Natural killer cell (primary cell): ENCODE measurements around the gene LRRC32. TPM values are rescaled to one million over a fixed set of nuclear protein-coding genes. Genes with fewer than 3 reads are reported as not detected.
A peak's percentile ranks its signal among the peaks of the same experiment; 100 is the strongest.

ENCODE experiments used
- ATAC-seq, 3 donors: fragments of 150-1000 bp in 2 of 3; fragments of 200-7000 bp in 1 of 3; cut with Tn5 transposase; 1 replicate in 1 of 3; 2 replicates in 2 of 3; pipeline ENCODE4 v1.10.0; 2021; ENCODE audit warnings: mild to moderate bottlenecking in 2 of 3, moderate library complexity in 2 of 3
- DNase-seq, 2 donors: peaks; one replicate each; pipeline versions ENCODE4 v3.0.0 to v3.0.0-alpha.2; 2013 to 2021; ENCODE audit warnings: mixed read lengths in 1 of 2
- H3K27ac ChIP-seq: one replicate; pipeline ENCODE4 v1.5.1; 2013; ENCODE audit warnings: mild to moderate bottlenecking, low read length
- H3K27me3 ChIP-seq: one replicate; pipeline ENCODE4 v1.6.1; 2013; ENCODE audit warnings: low read length; ENCODE audit not compliant: control insufficient read depth, insufficient read depth
- H3K36me3 ChIP-seq: one replicate; pipeline ENCODE4 v1.6.1; 2013; ENCODE audit warnings: low read length; ENCODE audit not compliant: control insufficient read depth, insufficient read depth
- H3K4me1 ChIP-seq: one replicate; pipeline ENCODE4 v1.6.1; 2013; ENCODE audit warnings: low read length; ENCODE audit not compliant: control insufficient read depth, insufficient read depth
- H3K4me3 ChIP-seq: one replicate; pipeline ENCODE4 v1.5.1; 2013; ENCODE audit warnings: low read length
- H3K9me3 ChIP-seq: one replicate; pipeline ENCODE4 v1.6.1; 2013; ENCODE audit warnings: low read length; ENCODE audit not compliant: control insufficient read depth, insufficient read depth
- H3K27ac Mint-ChIP-seq, 2 donors: one replicate each; pipeline ENCODE4 v1.8.0; 2022; ENCODE audit warnings: mild to moderate bottlenecking in 2 of 2, mixed read lengths in 2 of 2, moderate library complexity in 1 of 2
- H3K27me3 Mint-ChIP-seq, 2 donors: one replicate each; pipeline ENCODE4 v1.8.0; 2022; ENCODE audit warnings: low read depth in 2 of 2, mixed read lengths in 2 of 2
- H3K36me3 Mint-ChIP-seq: one replicate; pipeline ENCODE4 v1.8.0; 2022; ENCODE audit warnings: mixed read lengths
- H3K4me1 Mint-ChIP-seq, 2 donors: one replicate each; pipeline ENCODE4 v1.8.0; 2022; ENCODE audit warnings: mixed read lengths in 2 of 2
- H3K4me3 Mint-ChIP-seq: one replicate; pipeline ENCODE4 v1.8.0; 2022; ENCODE audit warnings: mild to moderate bottlenecking, moderate library complexity, mixed read lengths
- H3K9me3 Mint-ChIP-seq, 2 donors: one replicate each; pipeline ENCODE4 v1.8.0; 2022; ENCODE audit warnings: mixed read lengths in 2 of 2
- CTCF ChIP-seq: fragments of 200-600 bp; IDR thresholded peaks from one replicate; pipeline ENCODE4 v1.8.0; 2022; ENCODE audit warnings: antibody characterized with exemption
- WGBS: methylation state at CpG from one replicate; pipeline ENCODE4 v1.1.7; 2013; ENCODE audit warnings: missing lambda C conversion rate; ENCODE audit not compliant: insufficient coverage; 5-methylcytosine and 5-hydroxymethylcytosine counted together
- intact Hi-C: fragments of 100-400 bp; cut with micrococcal nuclease; formaldehyde crosslinking; loops from one replicate; pipeline ENCODE4 v1.14.2; 2022
- total RNA-seq, 4 donors: library from RNA; stranded (reverse); fragments of 120-200 nt in 1 of 4; gene quantifications; one replicate each; pipeline versions ENCODE4 v1.2.3 to v1.2.4, GENCODE V29; 2013 to 2022

LRRC32 gene
- total RNA-seq, 3 donors from 2014 or later (not counting 1 experiment from before 2014, with no cell fraction given), result 0.14 to 1.4 (median 1.4) TPM

- peak in 1 of 2 donors; percentile 50 for DNase-seq
- peaks cover 4% of the 10 kb centered on the region for H3K4me1 ChIP-seq
- Mint-ChIP-seq H3K4me1 (no peaks in the 10 kb centered on the region), H3K4me3 (no peak overlapping the region), H3K27me3 (peaks cover 44 to 51% of the 10 kb centered on the region in 2 donors), H3K36me3 (no peaks in the 10 kb centered on the region), H3K27ac (no peak overlapping the region), H3K9me3 (peaks cover 0 to 5% of the 10 kb centered on the region in 2 donors)
- no peak overlapping the region for H3K27ac ChIP-seq
- H3K27me3 ChIP-seq, result peaks cover 8% of the 10 kb centered on the region
- H3K4me3 ChIP-seq, result no peak overlapping the region
- H3K9me3 ChIP-seq, result no peaks in the 10 kb centered on the region
- 71% methylated on average over 4 of the region's 8 CpGs for WGBS
- no peaks in the 10 kb centered on the region for H3K36me3 ChIP-seq
- no peak for ATAC-seq
- TF ChIP-seq CTCF, result no peak
- intact Hi-C loops, result no loop called here
These were observed 28.2 kb downstream of the LRRC32 start for GRCh38 chr11:76642341-76642740.

GRCh38 chr11:76641905-76642304, 28.6 kb downstream of the LRRC32 start:
- ATAC-seq (no peak), DNase-seq (no peak)
- intact Hi-C loops, result no loop called here
- Histone ChIP-seq H3K27ac (no peak overlapping the region), H3K4me1 (peaks cover 9% of the 10 kb centered on the region), H3K9me3 (no peaks in the 10 kb centered on the region), H3K36me3 (no peaks in the 10 kb centered on the region), H3K4me3 (no peak overlapping the region), H3K27me3 (peaks cover 8% of the 10 kb centered on the region)
- TF ChIP-seq CTCF, result no peak
- 93% methylated on average over 4 of the region's 4 CpGs for WGBS
- Mint-ChIP-seq H3K27ac (no peak overlapping the region), H3K36me3 (no peaks in the 10 kb centered on the region), H3K4me3 (no peak overlapping the region), H3K9me3 (peaks cover 0 to 5% of the 10 kb centered on the region in 2 donors), H3K4me1 (no peaks in the 10 kb centered on the region), H3K27me3 (peaks cover 40 to 51% of the 10 kb centered on the region in 2 donors)

GRCh38 chr11:76640501-76640900, 30.0 kb downstream of the LRRC32 start:
- no peak overlapping the region for H3K27ac ChIP-seq
- no peak for DNase-seq
- no peak for TF ChIP-seq CTCF
- peaks cover 40 to 57% of the 10 kb centered on the region in 2 donors for H3K27me3 Mint-ChIP-seq
- no peaks in the 10 kb centered on the region for H3K4me1 Mint-ChIP-seq
- H3K4me1 ChIP-seq, result peaks cover 12% of the 10 kb centered on the region
- H3K4me3 ChIP-seq, result no peak overlapping the region
- peaks cover 8% of the 10 kb centered on the region for H3K27me3 ChIP-seq
- H3K9me3 Mint-ChIP-seq, result no peaks in the 10 kb centered on the region
- no peaks in the 10 kb centered on the region for H3K9me3 ChIP-seq
- no peak overlapping the region for H3K27ac Mint-ChIP-seq
- ATAC-seq, result no peak
- intact Hi-C loops, result no loop called here
- no peaks in the 10 kb centered on the region for H3K36me3 Mint-ChIP-seq
- WGBS, result 91% methylated on average over 4 of the region's 5 CpGs
- H3K36me3 ChIP-seq, result no peaks in the 10 kb centered on the region
- H3K4me3 Mint-ChIP-seq, result no peak overlapping the region

- Histone ChIP-seq H3K4me1 (peaks cover 12% of the 10 kb centered on the region), H3K36me3 (no peaks in the 10 kb centered on the region), H3K27ac (no peak overlapping the region), H3K27me3 (peaks cover 8% of the 10 kb centered on the region), H3K4me3 (no peak overlapping the region), H3K9me3 (no peaks in the 10 kb centered on the region)
- H3K4me3 Mint-ChIP-seq, result no peak overlapping the region
- peaks cover 42 to 59% of the 10 kb centered on the region in 2 donors for H3K27me3 Mint-ChIP-seq
- no peaks in the 10 kb centered on the region for H3K9me3 Mint-ChIP-seq
- H3K4me1 Mint-ChIP-seq, result no peaks in the 10 kb centered on the region
- intact Hi-C loops, result no loop called here
- no peak overlapping the region for H3K27ac Mint-ChIP-seq
- no peak for TF ChIP-seq CTCF
- ATAC-seq (no peak), DNase-seq (no peak)
- WGBS, result 93% methylated on average over 2 of the region's 2 CpGs
- H3K36me3 Mint-ChIP-seq, result no peaks in the 10 kb centered on the region
These were observed 30.9 kb downstream of the LRRC32 start for GRCh38 chr11:76639621-76640020.
